Stimulated activated CD8-positive, alpha-beta memory T cell treated with anti-CD3 and anti-CD28 coated beads, Interleukin-4, amount 100 ng/mL, for 4 hours (primary cell): ENCODE measurements around the gene DBN1.
"Not testable (repeated sequence)": the region's sequence is repeated elsewhere in the genome, so short reads cannot be mapped to it uniquely, and the experiment has no call there.

Experiments used
- DNase-seq, 2 donors: peaks; one replicate each; pipeline ENCODE4 v3.0.0-alpha.2; 2020; ENCODE audit warnings: low read depth in 2 of 2, low spot score in 1 of 2

The DBN1 gene

DNA sequence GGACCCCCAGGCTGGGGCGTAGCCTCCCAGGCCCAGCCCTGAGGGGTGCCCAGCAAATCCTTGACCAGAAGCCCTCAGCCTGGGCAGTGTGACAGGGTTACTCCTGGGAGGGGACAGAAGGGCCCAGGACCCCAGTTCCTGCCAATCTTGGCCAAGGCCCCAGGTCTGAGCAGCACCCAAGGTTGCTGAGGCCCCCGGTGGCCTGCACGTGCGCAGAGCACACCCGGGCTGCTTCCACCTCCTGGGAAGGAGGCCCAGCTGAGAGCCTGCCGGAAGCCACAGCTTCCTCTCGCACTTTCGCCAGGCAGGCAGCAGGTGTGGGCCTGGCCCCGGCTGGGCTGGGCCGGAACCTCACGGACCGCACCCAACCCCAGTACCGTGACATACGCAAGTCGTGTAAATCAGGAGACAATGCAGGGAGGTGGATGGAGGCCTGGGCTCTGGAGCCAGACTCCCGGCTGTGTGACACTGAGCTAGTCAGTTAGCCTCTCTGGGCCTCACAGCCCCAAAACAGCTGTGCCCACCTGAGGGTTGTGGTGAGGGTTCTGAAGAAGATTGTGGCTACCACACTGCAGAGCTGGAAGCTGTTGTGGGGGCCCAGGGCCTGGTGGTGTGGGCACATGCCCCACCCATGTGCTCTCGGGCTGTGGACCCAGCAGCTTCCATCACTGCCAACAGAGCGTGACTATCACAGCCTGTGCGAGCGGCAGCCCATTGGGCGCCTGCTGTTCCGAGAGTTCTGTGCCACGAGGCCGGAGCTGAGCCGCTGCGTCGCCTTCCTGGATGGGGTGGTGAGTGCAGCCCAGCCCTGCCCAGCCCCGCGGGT, 41.9 kb downstream of the DBN1 start:
- peak in 1 of 2 donors; percentile 48 for DNase-seq

- DNase-seq, result no peak
Observed at GRCh38 chr5:177430972-177431316, 42.5 kb downstream of the DBN1 start.

GRCh38 chr5:177430140-177430951, 43.1 kb downstream of the DBN1 start:
- DNase-seq, result no peak

DNA sequence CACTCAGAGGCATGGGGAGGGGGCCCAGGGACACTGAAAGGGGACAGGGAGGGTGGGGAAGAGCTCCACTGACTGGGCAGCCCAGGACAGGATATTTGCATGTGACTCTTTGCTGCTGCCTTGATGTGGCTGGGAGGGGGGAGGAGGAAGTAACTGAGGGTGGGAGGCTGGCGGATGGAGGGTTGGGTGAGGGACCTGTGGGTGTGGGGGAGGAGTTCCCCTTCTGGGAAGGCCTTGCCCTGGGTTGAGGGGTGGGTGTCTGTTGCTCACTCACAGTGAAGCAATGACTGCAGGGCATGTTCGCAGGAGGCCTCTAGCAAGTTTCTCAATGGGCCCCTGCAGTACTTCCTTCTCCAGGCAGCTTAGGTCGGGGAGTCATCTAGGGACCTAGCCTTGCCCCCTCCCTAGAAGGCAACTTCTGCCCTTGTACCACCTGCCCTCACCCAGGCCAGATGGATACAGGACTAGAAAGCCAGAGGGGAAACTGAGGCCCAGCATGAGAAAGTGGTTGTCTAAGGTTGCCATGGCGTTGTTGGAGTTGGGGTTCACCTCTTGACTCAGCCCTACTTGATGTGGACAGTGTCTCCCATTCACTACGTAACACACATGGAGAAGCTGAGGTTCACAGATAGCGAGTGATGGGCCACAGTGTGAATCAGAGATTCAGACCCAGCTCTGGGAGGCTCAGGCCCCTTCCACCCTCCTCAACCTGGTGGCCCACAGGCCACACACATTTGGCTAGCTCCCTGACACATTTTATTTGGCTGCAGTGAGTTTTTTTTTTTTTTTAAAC, 44.0 kb downstream of the DBN1 start:
- peak; percentile 75 to 86 for DNase-seq

DNA sequence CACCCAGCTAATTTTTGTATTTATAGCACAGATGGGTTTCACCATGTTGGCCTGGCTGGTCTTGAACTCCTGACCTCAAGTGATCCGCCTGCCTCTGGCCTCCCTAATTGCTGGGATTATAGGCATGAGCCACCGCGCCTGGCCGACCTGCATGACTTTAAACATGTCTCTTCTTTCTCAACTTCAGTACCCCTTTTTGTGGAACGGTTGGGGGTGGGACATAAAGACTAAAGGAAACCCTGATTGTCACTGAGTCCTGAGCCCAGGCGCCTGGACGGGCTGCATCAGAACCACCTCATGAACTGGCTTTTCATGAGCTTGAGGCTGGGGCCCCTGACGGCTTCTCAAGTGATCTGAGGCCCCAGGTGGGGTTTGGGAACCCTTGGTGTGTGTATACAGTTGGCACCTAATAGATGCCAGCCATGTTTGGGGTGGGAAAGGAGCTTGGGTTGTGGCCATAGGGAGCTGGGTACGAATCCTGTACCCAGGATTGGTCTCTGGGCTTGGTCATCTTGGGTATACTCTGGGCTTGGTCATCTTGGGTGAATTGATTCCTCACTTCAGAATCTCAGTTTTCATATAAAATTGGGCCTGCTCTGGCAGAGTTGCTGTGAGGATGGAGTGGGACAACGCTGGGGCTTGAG, 44.7 kb downstream of the DBN1 start:
- no peak for DNase-seq

DNA sequence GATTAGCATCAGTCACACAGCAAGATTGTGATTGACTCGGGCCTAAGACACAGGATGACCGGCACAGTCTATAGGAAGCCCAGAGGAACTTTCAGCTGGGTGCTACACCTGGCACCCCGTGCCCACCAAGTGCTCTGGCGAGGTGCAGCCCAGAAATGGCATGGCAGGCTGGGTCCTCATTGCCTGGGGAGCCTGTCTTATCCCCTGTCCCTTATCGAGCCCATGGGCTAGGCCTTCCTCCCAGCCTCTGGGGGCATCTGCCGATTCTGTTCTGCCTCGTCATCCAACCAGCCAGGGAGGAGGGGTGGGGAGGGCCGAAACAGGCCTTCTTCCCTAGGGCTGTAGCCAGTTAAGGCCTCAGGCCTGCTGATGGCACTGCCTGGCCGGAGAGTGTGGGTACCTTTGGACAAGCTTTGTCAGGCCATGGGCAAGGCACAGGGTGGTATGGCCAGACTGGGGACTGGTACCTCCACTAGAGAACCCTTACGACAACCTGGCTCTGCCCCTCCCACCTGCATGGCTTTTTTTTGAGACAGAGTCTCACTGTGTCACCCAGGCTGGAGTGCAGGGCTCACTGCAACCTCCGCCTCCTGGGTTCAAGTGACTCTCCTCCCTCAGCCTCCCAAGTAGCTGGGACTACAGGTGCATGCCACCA, 45.4 kb downstream of the DBN1 start:
- no peak for DNase-seq

- no peak for DNase-seq
Observed at GRCh38 chr5:177427211-177427822, 46.1 kb downstream of the DBN1 start.

DNA sequence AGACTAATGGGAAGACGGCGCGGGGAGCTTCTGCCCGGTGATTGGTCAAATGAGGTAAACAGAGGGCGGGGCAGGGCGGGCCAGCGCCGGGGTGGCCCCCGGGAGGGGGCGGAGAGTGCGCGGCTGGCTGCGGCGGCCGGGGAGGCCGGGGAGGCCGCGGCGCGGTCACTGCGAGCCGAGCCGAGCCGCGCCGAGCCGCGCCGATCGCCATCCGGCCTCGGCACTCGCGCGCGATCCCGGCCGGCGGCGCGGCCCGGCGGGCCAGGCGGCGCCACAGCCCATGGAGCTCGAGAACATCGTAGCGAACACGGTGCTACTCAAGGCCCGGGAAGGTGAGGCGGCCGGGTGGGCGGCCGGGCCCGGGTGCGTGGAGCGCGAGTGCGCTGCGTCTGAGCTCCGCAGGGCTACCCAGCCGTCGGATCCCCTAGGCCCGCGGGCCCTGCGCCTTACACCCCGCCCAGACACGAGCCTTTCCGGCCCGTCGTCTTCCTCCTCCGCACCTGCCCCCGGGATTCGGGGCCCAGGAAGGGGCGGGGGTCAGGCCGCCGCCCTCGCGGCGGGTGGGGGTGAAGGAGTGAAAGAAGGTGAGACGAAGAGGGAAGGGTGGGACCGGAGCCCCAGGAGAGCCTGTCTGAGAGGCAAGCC, 46.7 kb downstream of the DBN1 start, which contains the start of gene GRK6:
Gene GRK6 (plus strand): TSS at position 111 of the 645 bp plus-strand sequence. CDS start 170 bp downstream, at position 281.
- DNase-seq, result no peak

DNA sequence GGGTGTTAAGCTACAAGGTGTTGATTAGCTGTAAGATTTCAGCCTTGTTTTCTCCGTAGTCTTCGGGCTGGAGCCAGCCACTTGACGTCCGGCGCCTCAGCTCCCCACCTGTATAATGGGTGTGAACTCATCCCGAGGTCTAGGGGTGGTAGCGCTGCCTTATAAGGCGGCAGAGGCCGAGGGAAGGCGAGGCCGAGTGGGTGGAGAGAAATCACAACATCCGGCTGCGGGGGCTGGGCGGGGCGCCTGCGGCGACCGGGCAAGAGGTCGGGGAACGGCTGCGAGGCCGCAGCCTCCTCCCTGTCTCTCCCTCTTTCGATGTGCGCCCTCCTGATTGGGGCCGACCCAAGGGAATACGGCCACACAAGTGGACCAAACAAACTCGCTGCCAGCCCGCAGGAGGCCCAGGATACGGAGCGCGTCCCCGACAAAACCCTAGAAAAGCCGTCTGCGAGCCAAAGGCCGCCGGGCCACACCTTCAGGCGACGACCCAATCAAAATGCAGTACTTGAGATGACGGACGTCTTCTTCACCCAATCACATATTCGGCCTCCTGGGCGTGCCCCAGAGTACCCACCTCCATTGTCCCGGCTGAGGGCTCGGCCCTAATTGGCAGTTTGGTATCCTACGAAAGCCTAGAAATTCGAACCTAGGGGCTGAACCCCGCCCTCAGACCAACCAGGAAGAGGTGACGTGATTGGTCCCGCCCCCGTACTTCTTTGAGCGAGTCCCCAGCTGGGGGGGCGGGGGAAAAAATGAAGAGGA, 47.5 kb downstream of the DBN1 start:
- DNase-seq, result peak; percentile 99

GRCh38 chr5:177425196-177425800, 48.1 kb downstream of the DBN1 start:
- DNase-seq, result no peak

GRCh38 chr5:177423671-177424070, 49.8 kb downstream of the DBN1 start:
- no peak for DNase-seq

DNA sequence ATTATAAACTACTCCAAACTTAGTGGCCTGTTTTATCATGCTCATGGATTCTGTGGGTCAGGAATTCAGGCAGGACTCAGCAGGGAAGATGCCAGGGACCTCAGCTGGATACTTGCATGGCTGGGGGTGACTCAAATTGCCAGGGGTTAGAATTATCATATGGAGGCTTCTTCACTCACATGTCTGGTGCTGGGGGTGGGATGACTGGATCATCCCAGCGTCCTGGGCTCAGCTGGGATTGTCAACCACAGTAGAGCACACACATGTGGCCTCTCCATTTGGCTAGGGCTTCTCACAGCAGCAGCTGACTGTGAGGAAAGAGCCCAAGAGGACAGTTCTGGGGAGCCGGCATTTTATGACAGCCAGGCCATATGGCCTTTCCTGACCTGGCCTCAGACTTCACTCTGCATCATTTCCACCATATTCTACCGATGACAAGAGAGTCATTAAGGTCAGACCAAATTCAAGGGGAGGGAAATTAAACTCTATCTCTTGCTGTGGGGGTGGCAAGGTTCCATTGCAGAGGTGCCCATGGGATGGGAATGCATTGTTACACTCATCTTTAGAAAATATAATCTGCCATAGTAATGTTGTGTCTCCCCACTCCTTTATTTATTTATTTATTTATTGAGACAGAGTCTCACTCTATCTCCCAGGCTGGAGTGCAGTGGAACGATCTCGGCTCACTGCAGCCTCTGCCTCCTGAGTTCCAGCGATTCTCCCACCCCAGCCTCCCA, 52.2 kb downstream of the DBN1 start:
- DNase-seq, result no peak

GRCh38 chr5:177420472-177420871, 53.0 kb downstream of the DBN1 start:
- not testable (repeated sequence) for DNase-seq

DNA sequence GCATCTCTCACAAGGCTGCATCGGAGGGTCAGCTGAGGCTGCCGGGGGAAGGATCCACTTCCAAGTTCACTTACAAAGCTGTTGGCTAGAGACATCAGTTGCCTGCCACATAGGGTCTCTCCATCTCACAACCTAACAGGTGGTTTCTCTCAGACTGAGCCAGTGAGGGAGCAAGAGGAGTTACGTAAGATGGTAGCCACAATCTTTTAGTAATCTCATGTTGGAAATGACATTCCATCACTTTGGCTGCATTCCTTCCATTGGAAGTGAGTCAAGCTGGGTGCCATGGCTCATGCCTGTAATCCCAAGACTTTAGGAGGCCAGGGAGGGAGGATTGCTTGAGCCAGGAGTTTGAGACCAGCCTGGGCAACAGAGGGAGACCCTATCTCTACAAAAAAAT, 54.4 kb downstream of the DBN1 start:
- no peak for DNase-seq

DNA sequence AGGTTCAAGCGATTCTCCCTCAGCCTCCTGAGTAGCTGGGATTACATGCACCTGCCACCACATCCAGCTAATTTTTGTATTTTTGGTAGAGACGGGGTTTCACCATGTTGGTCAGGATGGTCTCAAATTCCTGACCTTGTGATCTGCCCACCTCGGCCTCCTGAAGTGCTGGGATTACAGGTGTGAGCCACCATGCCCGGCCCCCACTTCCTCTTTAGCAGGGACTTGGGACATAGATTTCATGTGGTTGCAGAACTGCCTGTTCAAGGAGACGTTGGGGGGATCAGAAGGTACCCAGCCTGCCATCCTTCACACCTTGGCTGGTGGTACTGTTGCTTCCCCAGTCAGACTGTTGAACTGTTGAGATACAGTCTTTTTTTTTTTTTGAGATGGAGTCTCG, 56.4 kb downstream of the DBN1 start:
- not testable (repeated sequence) for DNase-seq

GRCh38 chr5:177414481-177414880, 59.0 kb downstream of the DBN1 start:
- no peak for DNase-seq

GRCh38 chr5:177412603-177413233, 60.7 kb downstream of the DBN1 start:
- DNase-seq, result no peak
